Tibial nerve (tissue), 4 donors: Measurements from ENCODE around the gene MSI2. TPM values are rescaled to one million over a fixed set of nuclear protein-coding genes. Genes with fewer than 3 reads are reported as not detected.
A peak's percentile ranks its signal among the peaks of the same experiment; 100 is the strongest.

Experiments used
- DNase-seq, 2 donors: peaks; one replicate each; pipeline ENCODE4 v3.0.0-alpha.2; 2019; ENCODE audit warnings: low spot score in 2 of 2
- H3K27ac ChIP-seq, 4 donors: fragments of 200-600 bp; sonication (generic) in 3 of 4; one replicate each; pipeline ENCODE4 v1.5.1; 2017 to 2019; ENCODE audit warnings: mild to moderate bottlenecking in 1 of 4
- H3K27me3 ChIP-seq, 2 donors: fragments of 200-600 bp; sonication (generic) in 1 of 2; one replicate each; pipeline versions ENCODE4 v1.5.1 to v1.6.0; 2017 to 2019
- H3K36me3 ChIP-seq, 3 donors: fragments of 200-600 bp; sonication (generic); one replicate each; pipeline ENCODE4 v1.5.1; 2018 to 2019
- H3K4me1 ChIP-seq, 4 donors: fragments of 200-600 bp; sonication (generic) in 3 of 4; one replicate each; pipeline ENCODE4 v1.5.1; 2017 to 2019
- H3K4me3 ChIP-seq, 4 donors: fragments of 200-600 bp; sonication (generic) in 3 of 4; one replicate each; pipeline ENCODE4 v1.5.1; 2017 to 2019; ENCODE audit warnings: mild to moderate bottlenecking in 1 of 4, moderate library complexity in 1 of 4
- H3K9me3 ChIP-seq, 4 donors: fragments of 200-600 bp; sonication (generic) in 3 of 4; one replicate each; pipeline ENCODE4 v1.5.1; 2017 to 2019
- CTCF ChIP-seq, 5 experiments: fragments of 200-600 bp in 3 of 5; fragments of 450-650 bp in 2 of 5; sonication (generic) in 3 of 5; IDR thresholded peaks; one replicate each; pipeline ENCODE4 v1.5.1; 2016 to 2019; ENCODE audit warnings: antibody characterized with exemption in 5 of 5, mild to moderate bottlenecking in 3 of 5, moderate library complexity in 2 of 5
- EP300 ChIP-seq, 2 donors: sonication (generic); formaldehyde crosslinking; IDR thresholded peaks; one replicate each; pipeline ENCODE4 v1.6.1; 2017; ENCODE audit warnings: antibody characterized with exemption in 2 of 2, mild to moderate bottlenecking in 1 of 2
- POLR2A ChIP-seq, 2 donors: fragments of 450-650 bp; IDR thresholded peaks; one replicate each; pipeline ENCODE4 v1.6.1; 2017; ENCODE audit warnings: antibody characterized with exemption in 2 of 2, mild to moderate bottlenecking in 2 of 2, moderate library complexity in 2 of 2
- WGBS, 2 donors: methylation state at CpG; one replicate each; pipeline ENCODE4 v1.1.5; 2018; 5-methylcytosine and 5-hydroxymethylcytosine counted together
- total RNA-seq, 4 donors: library from RNA; depleted of rRNA; stranded (reverse); fragments of >200 nt; gene quantifications; one replicate each; pipeline ENCODE4 v1.1.0, GENCODE V29; 2016

The MSI2 gene
- total RNA-seq, 4 donors from 2014 or later, result 11.5 to 18.3 (median 14.2) TPM

DNA sequence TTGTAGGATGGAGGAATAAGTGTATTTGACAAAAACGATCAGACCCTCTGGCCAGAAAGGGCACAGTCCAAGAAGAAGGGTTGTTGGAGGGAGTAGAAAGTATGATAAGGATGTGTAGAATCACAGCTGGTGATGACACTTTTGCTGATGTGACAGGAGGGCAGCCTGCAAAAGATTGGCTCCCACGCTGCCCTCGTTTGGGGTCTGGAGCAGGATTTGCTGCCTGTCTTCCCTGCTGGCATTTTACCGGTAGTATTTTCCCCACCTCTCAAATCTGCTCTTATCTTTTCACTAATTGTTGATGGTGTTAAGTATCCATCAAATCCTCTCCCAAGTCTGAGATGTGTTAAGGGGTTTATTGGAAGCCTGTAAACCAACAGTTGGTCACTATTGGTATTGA lies 280.0 kb downstream of the MSI2 start:
- H3K27me3 ChIP-seq, result no peaks in the 10 kb centered on the region
- no peak for DNase-seq
- no peaks in the 10 kb centered on the region for H3K9me3 ChIP-seq
- TF ChIP-seq EP300 (IDR thresholded peaks at IDR 0.05) (no peak), CTCF (IDR thresholded peaks at IDR 0.05) (no peak), POLR2A (IDR thresholded peaks at IDR 0.05) (no peak)
- H3K4me3 ChIP-seq, result no peak overlapping the region
- peaks cover 0 to 17% (median 2%) of the 10 kb centered on the region in 4 donors for H3K4me1 ChIP-seq
- WGBS, 2 donors, result 80 to 90% methylated on average over 4 of the region's 4 CpGs
- H3K36me3 ChIP-seq, result no peaks in the 10 kb centered on the region
- H3K27ac ChIP-seq, result no peak overlapping the region

DNA sequence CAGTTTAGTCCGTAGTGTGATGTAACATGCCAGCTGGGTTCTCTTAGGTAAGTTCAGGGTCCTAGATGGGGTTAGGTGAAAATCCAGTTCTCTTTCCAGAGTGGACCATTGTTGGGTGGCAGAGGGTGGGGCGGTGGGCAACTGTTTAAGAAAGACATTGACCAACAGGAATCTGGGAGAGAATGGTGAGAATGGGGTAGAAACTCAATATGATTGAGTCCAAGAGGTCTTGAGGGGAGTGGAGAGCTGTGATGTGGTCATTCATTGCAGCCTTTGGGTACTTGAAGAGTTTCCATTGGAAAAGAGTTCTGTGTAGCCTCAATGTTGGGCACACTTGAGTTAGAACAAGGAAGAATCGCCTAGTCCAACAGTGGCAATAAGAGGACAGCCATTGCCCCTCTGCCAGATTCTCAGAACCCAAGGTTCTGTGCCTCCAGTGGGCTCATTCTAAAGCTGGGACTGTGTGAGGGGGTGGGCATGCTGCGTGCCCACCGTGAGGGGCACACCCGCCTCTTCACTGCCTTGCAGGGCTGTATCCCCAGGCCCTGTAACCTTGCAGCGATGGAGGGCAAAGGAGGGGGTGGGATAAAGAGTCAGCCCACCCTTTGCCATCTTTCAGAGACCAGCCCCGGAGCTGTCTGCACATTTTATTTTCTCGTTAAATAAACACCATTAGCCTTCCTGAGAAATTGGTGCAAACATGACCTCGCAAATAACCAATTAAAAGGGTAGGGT lies 280.6 kb downstream of the MSI2 start:
- Histone ChIP-seq H3K36me3 (no peaks in the 10 kb centered on the region), H3K9me3 (no peaks in the 10 kb centered on the region), H3K27ac (peak overlapping the region in 3 of 4 donors; percentile 53 to 87 (median 78)), H3K4me3 (peak overlapping the region in 1 of 4 donors; percentile 13), H3K4me1 (peaks cover 0 to 17% (median 2%) of the 10 kb centered on the region in 4 donors), H3K27me3 (no peaks in the 10 kb centered on the region)
- WGBS, 2 donors, result 70 to 79% methylated on average over 10 of the region's 10 CpGs
- no peak for DNase-seq
- no peak for TF ChIP-seq POLR2A (IDR thresholded peaks at IDR 0.05)
- TF ChIP-seq EP300 (IDR thresholded peaks at IDR 0.05), result no peak
- no peak for TF ChIP-seq CTCF (IDR thresholded peaks at IDR 0.05)

GRCh38 chr17:57537524-57538410 lies 281.4 kb downstream of the MSI2 start:
- peak overlapping the region in 1 of 4 donors; percentile 13 for H3K4me3 ChIP-seq
- no peaks in the 10 kb centered on the region for H3K27me3 ChIP-seq
- H3K27ac ChIP-seq, result peak overlapping the region; percentile 9 to 87 (median 66)
- no peaks in the 10 kb centered on the region for H3K9me3 ChIP-seq
- H3K36me3 ChIP-seq, result no peaks in the 10 kb centered on the region
- H3K4me1 ChIP-seq, result peaks cover 0 to 17% (median 2%) of the 10 kb centered on the region in 4 donors
- 36% methylated on average over 17 of the region's 17 CpGs for WGBS, 2 donors
- no peak for DNase-seq
- TF ChIP-seq POLR2A (IDR thresholded peaks at IDR 0.05), result no peak
- TF ChIP-seq CTCF (IDR thresholded peaks at IDR 0.05), result no peak
- no peak for TF ChIP-seq EP300 (IDR thresholded peaks at IDR 0.05)

DNA sequence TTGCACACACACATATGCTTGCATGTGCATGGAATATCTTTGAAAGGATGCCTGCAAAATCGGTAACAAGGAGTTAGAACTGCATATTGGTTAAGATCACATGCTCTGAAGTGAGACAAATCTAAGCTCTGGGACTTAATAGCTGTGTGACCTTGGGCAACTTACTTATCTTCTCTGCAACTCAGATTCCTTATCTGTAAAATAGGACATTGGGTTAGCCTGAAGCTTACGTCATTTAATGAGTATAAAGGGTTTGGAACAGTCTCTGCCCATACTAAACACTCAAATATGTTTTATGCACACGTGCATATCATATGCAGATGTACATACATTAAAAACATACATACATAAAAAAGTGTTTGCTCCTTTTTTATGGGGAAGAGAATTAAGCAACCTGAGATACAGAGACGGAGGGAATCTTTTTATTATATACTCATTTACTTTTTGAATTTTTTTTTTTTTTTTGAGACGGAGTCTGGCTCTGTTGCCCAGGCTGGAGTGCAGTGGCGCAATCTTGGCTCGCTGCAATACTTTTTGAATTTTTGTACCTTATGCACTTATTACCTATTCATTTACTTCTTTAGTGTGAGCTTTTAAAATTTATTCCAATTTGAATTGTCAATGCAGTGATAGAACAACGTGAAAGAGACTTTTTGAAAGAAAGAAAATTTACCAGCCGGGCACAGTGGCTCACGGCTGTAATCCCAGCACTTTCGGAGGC lies 282.6 kb downstream of the MSI2 start:
- H3K27ac ChIP-seq, result peak overlapping the region in 2 of 4 donors; percentile 53 to 87
- H3K36me3 ChIP-seq, result no peaks in the 10 kb centered on the region
- peaks cover 0 to 17% (median 2%) of the 10 kb centered on the region in 4 donors for H3K4me1 ChIP-seq
- no peaks in the 10 kb centered on the region for H3K9me3 ChIP-seq
- no peak for DNase-seq
- H3K27me3 ChIP-seq, result no peaks in the 10 kb centered on the region
- H3K4me3 ChIP-seq, result no peak overlapping the region
- TF ChIP-seq EP300 (IDR thresholded peaks at IDR 0.05), result no peak
- whole genome bisulfite sequencing, 2 donors, result 81% methylated on average over 11 of the region's 11 CpGs

GRCh38 chr17:57539529-57540301 lies 283.4 kb downstream of the MSI2 start:
- Histone ChIP-seq H3K4me3 (no peak overlapping the region), H3K4me1 (peaks cover 0 to 17% (median 2%) of the 10 kb centered on the region in 4 donors), H3K9me3 (no peaks in the 10 kb centered on the region), H3K27ac (no peak overlapping the region), H3K36me3 (no peaks in the 10 kb centered on the region), H3K27me3 (no peaks in the 10 kb centered on the region)
- no peak for DNase-seq
- WGBS, 2 donors, result 87 to 89% methylated on average over 8 of the region's 8 CpGs
- TF ChIP-seq CTCF (IDR thresholded peaks at IDR 0.05), result no peak
- no peak for TF ChIP-seq POLR2A (IDR thresholded peaks at IDR 0.05)
- no peak for TF ChIP-seq EP300 (IDR thresholded peaks at IDR 0.05)
